Ecto neural progenitor cell (in vitro differentiated cells): ENCODE data around the gene MITF.
"Not testable (repeated sequence)": the region's sequence is repeated elsewhere in the genome, so short reads cannot be mapped to it uniquely, and the experiment has no call there.

Experiments
- DNase-seq: peaks from one replicate; pipeline ENCODE4 v3.0.0-alpha.2; 2018; ENCODE audit warnings: low spot score

MITF gene

GRCh38 chr3:69787436-69788168, 48.3 kb downstream of the MITF start:
- no peak for DNase-seq

GRCh38 chr3:69791106-69791505, 51.8 kb downstream of the MITF start:
- DNase-seq = no peak

GRCh38 chr3:69791919-69792399, 52.7 kb downstream of the MITF start:
- DNase-seq = no peak

- DNase-seq = not testable (repeated sequence)
These were observed 56.9 kb downstream of the MITF start for GRCh38 chr3:69796126-69796525.

GRCh38 chr3:69803681-69804270, 64.5 kb downstream of the MITF start:
- no peak for DNase-seq

GRCh38 chr3:69805491-69805890, 66.2 kb downstream of the MITF start:
- no peak for DNase-seq

- DNase-seq = no peak
These were observed 67.6 kb downstream of the MITF start for GRCh38 chr3:69806735-69807438.

- no peak for DNase-seq
These were observed 68.4 kb downstream of the MITF start for GRCh38 chr3:69807674-69808073.

GRCh38 chr3:69809076-69809835, 70.0 kb downstream of the MITF start:
- no peak for DNase-seq

GRCh38 chr3:69811452-69812401, 72.5 kb downstream of the MITF start:
- DNase-seq = no peak

- no peak for DNase-seq
These were observed 76.7 kb downstream of the MITF start for GRCh38 chr3:69815970-69816369.

GRCh38 chr3:69817988-69818387, 78.7 kb downstream of the MITF start:
- no peak for DNase-seq

- no peak for DNase-seq
These were observed 80.0 kb downstream of the MITF start for GRCh38 chr3:69819282-69819681.

- no peak for DNase-seq
These were observed 81.9 kb downstream of the MITF start for GRCh38 chr3:69821133-69821532.

GRCh38 chr3:69823743-69824142, 84.5 kb downstream of the MITF start:
- no peak for DNase-seq

- no peak for DNase-seq
These were observed 86.2 kb downstream of the MITF start for GRCh38 chr3:69825446-69825845.

GRCh38 chr3:69827127-69827526, 87.9 kb downstream of the MITF start:
- DNase-seq = no peak

- no peak for DNase-seq
These were observed 89.6 kb downstream of the MITF start for GRCh38 chr3:69828817-69829216.

- DNase-seq = no peak
These were observed 90.9 kb downstream of the MITF start for GRCh38 chr3:69830147-69830546.

- no peak for DNase-seq
These were observed 92.5 kb downstream of the MITF start for GRCh38 chr3:69831737-69832136.

- DNase-seq = no peak
These were observed 94.3 kb downstream of the MITF start for GRCh38 chr3:69833591-69833990.
